Transverse colon (tissue), 4 donors: ENCODE results near the gene IL17RB.

ENCODE experiments used
- CTCF ChIP-seq, 5 experiments: fragments of 200-600 bp in 3 of 5; fragments of 450-650 bp in 2 of 5; sonication (generic) in 3 of 5; IDR thresholded peaks; 1 replicate in 2 of 5; 2 replicates in 3 of 5; pipeline ENCODE4 v1.5.1; 2016 to 2017; ENCODE audit warnings: antibody characterized with exemption in 5 of 5, inconsistent platforms in 3 of 5, mild to moderate bottlenecking in 2 of 5, moderate library complexity in 1 of 5
- POLR2A ChIP-seq: fragments of 450-650 bp; IDR thresholded peaks from one replicate; pipeline ENCODE4 v1.6.1; 2016; ENCODE audit warnings: antibody characterized with exemption, mild to moderate bottlenecking, moderate library complexity
- POLR2AphosphoS5 ChIP-seq, 3 donors: sonication (generic); formaldehyde crosslinking; IDR thresholded peaks; one replicate each; pipeline ENCODE4 v1.6.1; 2016; ENCODE audit warnings: antibody characterized with exemption in 3 of 3

DNA sequence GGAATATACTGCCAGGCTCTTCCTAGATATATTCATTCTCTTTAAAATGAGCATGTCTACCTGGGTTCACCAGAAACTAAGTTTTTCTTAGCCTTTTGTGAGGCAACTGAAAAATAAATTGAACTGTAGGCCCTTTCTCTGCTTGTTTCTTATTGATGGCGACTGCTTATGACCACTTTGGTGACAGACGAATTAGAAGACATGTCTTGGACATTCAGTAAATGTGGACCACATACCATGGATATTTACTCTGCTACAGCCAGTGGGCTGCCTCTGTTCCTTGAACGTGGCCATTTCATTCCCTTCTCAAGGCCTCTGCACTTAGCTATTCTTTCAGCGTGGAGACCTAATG is 45.9 kb downstream of the IL17RB start:
- TF ChIP-seq CTCF (IDR thresholded peaks at IDR 0.05) = no peak
- no peak for TF ChIP-seq POLR2AphosphoS5 (IDR thresholded peaks at IDR 0.05)
- TF ChIP-seq POLR2A = no peak
